Parathyroid adenoma (tissue), 2 donors: ENCODE measurements around the gene PCBP4.

Experiments
- H2AFZ ChIP-seq: fragments of 300-600 bp; sonication (generic); one replicate; pipeline ENCODE4 v1.7.0; 2017; ENCODE audit warnings: antibody characterized with exemption, mild to moderate bottlenecking
- H3K27ac ChIP-seq: fragments of 300-600 bp; sonication (generic); one replicate; pipeline ENCODE4 v1.7.0; 2017
- H3K27me3 ChIP-seq: fragments of 300-600 bp; sonication (generic); one replicate; pipeline ENCODE4 v1.7.0; 2017; ENCODE audit warnings: low read length; ENCODE audit not compliant: control insufficient read depth, insufficient read depth
- H3K36me3 ChIP-seq: fragments of 300-600 bp; sonication (generic); one replicate; pipeline ENCODE4 v1.7.0; 2017; ENCODE audit warnings: low read length; ENCODE audit not compliant: control insufficient read depth, insufficient read depth
- H3K4me1 ChIP-seq: fragments of 300-600 bp; sonication (generic); one replicate; pipeline ENCODE4 v1.7.0; 2017; ENCODE audit warnings: control low read depth
- H3K4me2 ChIP-seq: fragments of 300-600 bp; sonication (generic); one replicate; pipeline ENCODE4 v1.7.0; 2017; ENCODE audit warnings: low read length
- H3K4me3 ChIP-seq: fragments of 300-600 bp; sonication (generic); one replicate; pipeline ENCODE4 v1.7.0; 2017; ENCODE audit warnings: low read depth, low read length
- H3K79me2 ChIP-seq: fragments of 300-600 bp; sonication (generic); one replicate; pipeline ENCODE4 v1.7.0; 2017; ENCODE audit warnings: control low read depth
- H3K9ac ChIP-seq: fragments of 300-600 bp; sonication (generic); one replicate; pipeline ENCODE4 v1.7.0; 2017; ENCODE audit warnings: mild to moderate bottlenecking
- H3K9me3 ChIP-seq: fragments of 300-600 bp; sonication (generic); one replicate; pipeline ENCODE4 v1.7.0; 2017; ENCODE audit warnings: low read length; ENCODE audit not compliant: control insufficient read depth
- CTCF ChIP-seq: fragments of 300-600 bp; sonication (generic); IDR thresholded peaks from one replicate; pipeline ENCODE4 v1.7.0; 2017; ENCODE audit warnings: antibody characterized with exemption, mild to moderate bottlenecking
- donor health status: primary hyperparathyroidism.

Gene PCBP4

GRCh38 chr3:51945031-51945840 lies 22.0 kb downstream of the PCBP4 start:
- no peak overlapping the region for H2AFZ ChIP-seq
- H3K9me3 ChIP-seq = no peaks in the 10 kb centered on the region
- H3K4me3 ChIP-seq = no peak overlapping the region
- no peak overlapping the region for H3K9ac ChIP-seq
- peaks cover 12% of the 10 kb centered on the region for H3K4me1 ChIP-seq
- H3K27ac ChIP-seq = no peak overlapping the region
- no peaks in the 10 kb centered on the region for H3K27me3 ChIP-seq
- H3K4me2 ChIP-seq = no peak overlapping the region
- no peaks in the 10 kb centered on the region for H3K79me2 ChIP-seq
- H3K36me3 ChIP-seq = no peaks in the 10 kb centered on the region
- TF ChIP-seq CTCF = no peak

DNA sequence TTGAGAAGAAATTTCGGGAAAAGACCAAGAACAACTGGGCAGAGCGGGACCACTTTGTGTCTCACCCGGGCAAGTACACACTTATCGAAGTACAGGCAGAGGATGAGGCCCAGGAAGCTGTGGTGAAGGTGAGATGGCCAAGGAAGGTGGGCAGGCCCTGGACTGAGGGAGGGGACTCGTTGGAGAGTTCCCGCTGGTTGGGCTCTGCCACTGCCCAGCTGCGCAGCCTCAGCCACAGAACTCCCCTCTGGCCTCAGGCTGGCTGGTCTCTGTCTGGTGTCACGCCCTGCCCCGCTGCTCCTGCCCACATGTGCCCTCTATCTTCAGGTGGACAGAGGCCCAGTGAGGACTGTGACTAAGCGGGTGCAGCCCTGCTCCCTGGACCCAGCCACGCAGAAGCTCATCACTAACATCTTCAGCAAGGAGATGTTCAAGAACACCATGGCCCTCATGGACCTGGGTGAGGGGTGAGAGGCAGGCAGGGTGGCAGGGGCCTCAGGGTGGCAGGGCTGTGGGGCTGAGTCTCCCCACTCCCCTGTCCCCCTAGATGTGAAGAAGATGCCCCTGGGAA lies 22.7 kb downstream of the PCBP4 start:
- Histone ChIP-seq H3K9ac (no peak overlapping the region), H3K36me3 (no peaks in the 10 kb centered on the region), H3K27ac (no peak overlapping the region), H3K4me3 (no peak overlapping the region), H3K9me3 (no peaks in the 10 kb centered on the region), H2AFZ (no peak overlapping the region), H3K79me2 (no peaks in the 10 kb centered on the region), H3K4me2 (no peak overlapping the region), H3K27me3 (no peaks in the 10 kb centered on the region), H3K4me1 (peaks cover 12% of the 10 kb centered on the region)
- TF ChIP-seq CTCF = no peak

- Histone ChIP-seq H3K4me2 (peak overlapping the region; percentile 82), H3K4me1 (peaks cover 12% of the 10 kb centered on the region), H3K79me2 (no peaks in the 10 kb centered on the region), H3K4me3 (peak overlapping the region; percentile 62), H3K27ac (peak overlapping the region; percentile 97), H3K36me3 (no peaks in the 10 kb centered on the region), H2AFZ (peak overlapping the region; percentile 96), H3K9me3 (no peaks in the 10 kb centered on the region), H3K9ac (no peak overlapping the region), H3K27me3 (no peaks in the 10 kb centered on the region)
- TF ChIP-seq CTCF = no peak
Observed at GRCh38 chr3:51943451-51944391, 23.5 kb downstream of the PCBP4 start.

GRCh38 chr3:51942603-51943450 lies 24.4 kb downstream of the PCBP4 start:
- peak overlapping the region; percentile 82 for H3K4me2 ChIP-seq
- peaks cover 12% of the 10 kb centered on the region for H3K4me1 ChIP-seq
- no peak for TF ChIP-seq CTCF
- no peaks in the 10 kb centered on the region for H3K9me3 ChIP-seq
- peak overlapping the region; percentile 62 for H3K4me3 ChIP-seq
- no peaks in the 10 kb centered on the region for H3K36me3 ChIP-seq
- no peaks in the 10 kb centered on the region for H3K79me2 ChIP-seq
- no peaks in the 10 kb centered on the region for H3K27me3 ChIP-seq
- H2AFZ ChIP-seq = peak overlapping the region; percentile 96
- peak overlapping the region; percentile 97 for H3K27ac ChIP-seq
- peak overlapping the region; percentile 93 for H3K9ac ChIP-seq
